Common myeloid progenitor, CD34-positive (primary cell): ENCODE results near the gene LYRM4.
"Not testable (repeated sequence)": the region's sequence is repeated elsewhere in the genome, so short reads cannot be mapped to it uniquely, and the experiment has no call there.

Experiments used
- CTCF ChIA-PET: fragments of 350-600 bp; sonication (Branson Sonifier 250); formaldehyde crosslinking; loops from one replicate; lab custom pipeline; 2021; ENCODE audit warnings: antibody characterized with exemption; lab: Charles Lee
- POLR2A ChIA-PET: fragments of 350-600 bp; sonication (Branson Sonifier 250); formaldehyde crosslinking; loops from one replicate; lab custom pipeline; 2021; ENCODE audit warnings: antibody characterized with exemption; lab: Charles Lee
- DNase-seq, 3 donors: peaks; one replicate each; pipeline versions ENCODE4 v3.0.0 to v3.0.0-alpha.2; 2013
- H3K27ac ChIP-seq, 2 experiments: 1 replicate in 1 of 2; 2 replicates in 1 of 2; pipeline ENCODE4 v1.7.0; 2013; ENCODE audit warnings: inconsistent platforms in 2 of 2, low read length in 2 of 2, mild to moderate bottlenecking in 2 of 2, low read depth in 1 of 2, moderate library complexity in 1 of 2; ENCODE audit not compliant: severe bottlenecking in 2 of 2, insufficient read depth in 1 of 2, poor library complexity in 1 of 2
- H3K27me3 ChIP-seq, 5 experiments: replicated peaks in 2 of 5; 1 replicate in 3 of 5; 2 replicates in 2 of 5; pipeline versions ENCODE4 v1.6.1 to v1.7.0; 2013; ENCODE audit warnings: low read length in 4 of 5, mild to moderate bottlenecking in 2 of 5, moderate library complexity in 2 of 5, inconsistent platforms in 1 of 5; ENCODE audit not compliant: insufficient read depth in 5 of 5, control insufficient read depth in 4 of 5
- H3K36me3 ChIP-seq, 4 experiments: 1 replicate in 2 of 4; 2 replicates in 2 of 4; pipeline versions ENCODE4 v1.6.1 to v1.7.0; 2013; ENCODE audit warnings: low read length in 3 of 4, control low read depth in 1 of 4, mild to moderate bottlenecking in 1 of 4; ENCODE audit not compliant: control insufficient read depth in 4 of 4, insufficient read depth in 4 of 4
- H3K4me1 ChIP-seq, 4 experiments: 1 replicate in 3 of 4; 2 replicates in 1 of 4; pipeline versions ENCODE4 v1.6.1 to v1.7.1; 2013; ENCODE audit warnings: low read length in 3 of 4, mild to moderate bottlenecking in 3 of 4, control low read depth in 1 of 4, inconsistent platforms in 1 of 4, moderate library complexity in 1 of 4; ENCODE audit not compliant: control insufficient read depth in 4 of 4, insufficient read depth in 4 of 4; ENCODE audit errors: control extremely low read depth in 1 of 4
- H3K4me3 ChIP-seq, 7 experiments: 1 replicate in 4 of 7; 2 replicates in 3 of 7; pipeline versions ENCODE4 v1.5.1 to v1.7.0; 2013; ENCODE audit warnings: mild to moderate bottlenecking in 7 of 7, low read length in 6 of 7, moderate library complexity in 6 of 7, inconsistent platforms in 2 of 7, low read depth in 2 of 7, control low read depth in 1 of 7; ENCODE audit not compliant: insufficient read depth in 4 of 7, control insufficient read depth in 1 of 7; ENCODE audit errors: extremely low read depth in 1 of 7
- H3K9me3 ChIP-seq, 5 experiments: 1 replicate in 4 of 5; 2 replicates in 1 of 5; pipeline versions ENCODE4 v1.6.1 to v1.7.1; 2013; ENCODE audit warnings: low read length in 4 of 5, mild to moderate bottlenecking in 2 of 5, inconsistent platforms in 1 of 5, low read depth in 1 of 5, moderate library complexity in 1 of 5; ENCODE audit not compliant: control insufficient read depth in 4 of 5, insufficient read depth in 2 of 5; ENCODE audit errors: control extremely low read depth in 1 of 5
- WGBS: methylation state at CpG from one replicate; pipeline ENCODE4 v1.1.5; 2013; ENCODE audit not compliant: insufficient coverage; 5-methylcytosine and 5-hydroxymethylcytosine counted together

The LYRM4 gene

DNA sequence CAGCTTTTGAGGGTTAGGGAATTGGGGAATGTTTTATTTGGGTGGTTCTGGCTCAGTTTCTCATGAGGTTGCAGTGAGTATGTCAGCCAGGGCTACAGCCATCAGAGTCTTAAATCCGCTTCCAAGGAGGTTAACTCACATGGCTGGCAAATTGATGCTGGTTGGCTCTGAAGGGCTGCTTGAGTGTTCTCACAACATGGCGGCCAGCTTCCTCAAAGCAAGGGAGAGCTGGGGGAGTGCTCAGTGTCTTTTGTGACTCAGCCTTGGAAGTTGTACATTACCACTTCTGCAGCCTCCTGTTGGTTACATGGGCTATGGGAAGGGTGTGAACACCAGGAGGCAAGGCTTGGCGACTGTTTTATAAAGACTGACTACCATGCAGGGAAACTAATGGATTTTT lies 193.4 kb downstream of the LYRM4 start:
- Histone ChIP-seq H3K9me3 (peaks cover 0 to 2% (median 0%) of the 10 kb centered on the region in 5 experiments), H3K27me3 (no peaks in the 10 kb centered on the region), H3K4me3 (no peak overlapping the region), H3K4me1 (no peaks in the 10 kb centered on the region), H3K27ac (no peak overlapping the region), H3K36me3 (no peaks in the 10 kb centered on the region)
- ChIA-PET CTCF (no interaction called here), POLR2A (no interaction called here)
- DNase-seq, result no peak
- 92% methylated on average over 2 of the region's 3 CpGs for WGBS

DNA sequence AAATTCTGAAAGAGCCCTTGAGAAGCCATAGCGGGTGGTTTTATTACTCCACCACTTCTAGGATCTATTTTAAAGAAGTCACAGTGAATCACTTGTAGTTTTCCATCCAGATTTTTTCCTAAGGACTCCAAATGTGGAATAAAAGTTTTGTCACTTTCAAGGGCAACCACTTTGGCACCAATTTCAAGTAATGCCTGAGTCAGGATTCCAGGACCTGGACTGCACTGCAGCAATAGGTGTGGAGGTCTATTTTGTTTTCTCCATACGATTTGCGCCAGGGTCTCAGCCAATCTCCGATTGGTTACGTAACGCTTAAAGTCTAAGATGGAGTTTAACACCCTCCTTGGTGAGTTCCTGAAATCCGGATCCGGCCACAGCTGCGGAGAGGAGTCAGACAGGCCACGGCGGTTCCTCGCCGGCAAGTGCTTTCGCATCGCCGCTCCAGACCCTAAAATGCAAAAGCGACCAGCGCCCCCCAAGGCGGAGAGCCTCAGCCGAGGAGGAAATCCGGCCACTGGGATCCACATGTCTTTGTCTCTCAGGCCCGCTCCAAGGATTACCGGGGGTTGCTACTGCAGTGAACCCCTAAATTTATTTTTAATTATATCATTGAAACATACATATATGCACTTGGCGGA lies 194.2 kb downstream of the LYRM4 start:
- WGBS, result 97% methylated on average over 9 of the region's 24 CpGs
- Histone ChIP-seq H3K36me3 (no peaks in the 10 kb centered on the region), H3K27ac (no peak overlapping the region), H3K27me3 (no peaks in the 10 kb centered on the region), H3K4me1 (no peaks in the 10 kb centered on the region), H3K9me3 (peaks cover 0 to 2% (median 0%) of the 10 kb centered on the region in 5 experiments), H3K4me3 (no peak overlapping the region)
- ChIA-PET CTCF (no interaction called here), POLR2A (no interaction called here)
- DNase-seq, result no peak

- CTCF ChIA-PET, result interaction anchor here (1.0 kb wide), 1 partner anchor 10 kb away, joined by 3 read pairs; no protein-coding TSS in a partner anchor
- no peaks in the 10 kb centered on the region for H3K27me3 ChIP-seq
- no peak for DNase-seq
- no peaks in the 10 kb centered on the region for H3K4me1 ChIP-seq
- no peak overlapping the region for H3K4me3 ChIP-seq
- no peaks in the 10 kb centered on the region for H3K36me3 ChIP-seq
- H3K9me3 ChIP-seq, result peaks cover 0 to 2% (median 0%) of the 10 kb centered on the region in 5 experiments
- no peak overlapping the region for H3K27ac ChIP-seq
- POLR2A ChIA-PET, result no interaction called here
- 88% methylated on average over 8 of the region's 8 CpGs for WGBS
These were observed 197.1 kb downstream of the LYRM4 start for GRCh38 chr6:5063617-5064016.

DNA sequence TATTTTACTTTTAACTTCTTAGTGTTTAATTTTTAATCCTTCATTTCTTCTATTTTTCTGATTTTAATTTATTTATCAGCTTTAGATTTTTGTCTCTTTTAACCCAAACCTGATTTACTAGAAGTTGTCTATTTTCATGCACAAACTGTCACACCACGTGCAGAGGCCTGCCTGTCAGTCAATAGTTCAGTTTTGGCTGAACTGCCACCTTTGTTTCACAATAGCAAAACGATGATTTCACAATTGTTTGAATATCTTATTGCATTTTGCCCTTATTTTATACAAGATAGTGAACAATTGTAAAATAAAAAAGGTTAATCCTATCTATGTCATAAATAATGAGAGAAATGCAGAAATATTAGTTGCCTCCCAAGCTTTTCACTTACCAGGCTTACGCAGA lies 199.6 kb downstream of the LYRM4 start:
- Histone ChIP-seq H3K4me1 (peaks cover 0 to 3% (median 1%) of the 10 kb centered on the region in 4 experiments), H3K4me3 (no peak overlapping the region), H3K27me3 (no peaks in the 10 kb centered on the region), H3K36me3 (no peaks in the 10 kb centered on the region), H3K27ac (no peak overlapping the region), H3K9me3 (no peaks in the 10 kb centered on the region)
- ChIA-PET POLR2A (no interaction called here), CTCF (no interaction called here)
- 100% methylated on average over 2 of the region's 3 CpGs for WGBS
- no peak for DNase-seq

- H3K36me3 ChIP-seq, H3K27ac ChIP-seq, POLR2A ChIA-PET, H3K4me1 ChIP-seq, CTCF ChIA-PET, H3K27me3 ChIP-seq, DNase-seq, H3K9me3 ChIP-seq, H3K4me3 ChIP-seq: not testable (repeated sequence)
- 100% methylated on average over 4 of the region's 9 CpGs for WGBS
These were observed 200.3 kb downstream of the LYRM4 start for GRCh38 chr6:5060439-5060838.

- no peaks in the 10 kb centered on the region for H3K36me3 ChIP-seq
- WGBS, result 94% methylated on average over 10 of the region's 11 CpGs
- H3K27me3 ChIP-seq, result no peaks in the 10 kb centered on the region
- no peak for DNase-seq
- ChIA-PET CTCF (no interaction called here), POLR2A (no interaction called here)
- peaks cover 0 to 5% (median 2%) of the 10 kb centered on the region in 4 experiments for H3K4me1 ChIP-seq
- no peak overlapping the region for H3K4me3 ChIP-seq
- no peaks in the 10 kb centered on the region for H3K9me3 ChIP-seq
- no peak overlapping the region for H3K27ac ChIP-seq
These were observed 201.5 kb downstream of the LYRM4 start for GRCh38 chr6:5059036-5059896.
